Measurements from ENCODE around the gene IFNL1.

DNA sequence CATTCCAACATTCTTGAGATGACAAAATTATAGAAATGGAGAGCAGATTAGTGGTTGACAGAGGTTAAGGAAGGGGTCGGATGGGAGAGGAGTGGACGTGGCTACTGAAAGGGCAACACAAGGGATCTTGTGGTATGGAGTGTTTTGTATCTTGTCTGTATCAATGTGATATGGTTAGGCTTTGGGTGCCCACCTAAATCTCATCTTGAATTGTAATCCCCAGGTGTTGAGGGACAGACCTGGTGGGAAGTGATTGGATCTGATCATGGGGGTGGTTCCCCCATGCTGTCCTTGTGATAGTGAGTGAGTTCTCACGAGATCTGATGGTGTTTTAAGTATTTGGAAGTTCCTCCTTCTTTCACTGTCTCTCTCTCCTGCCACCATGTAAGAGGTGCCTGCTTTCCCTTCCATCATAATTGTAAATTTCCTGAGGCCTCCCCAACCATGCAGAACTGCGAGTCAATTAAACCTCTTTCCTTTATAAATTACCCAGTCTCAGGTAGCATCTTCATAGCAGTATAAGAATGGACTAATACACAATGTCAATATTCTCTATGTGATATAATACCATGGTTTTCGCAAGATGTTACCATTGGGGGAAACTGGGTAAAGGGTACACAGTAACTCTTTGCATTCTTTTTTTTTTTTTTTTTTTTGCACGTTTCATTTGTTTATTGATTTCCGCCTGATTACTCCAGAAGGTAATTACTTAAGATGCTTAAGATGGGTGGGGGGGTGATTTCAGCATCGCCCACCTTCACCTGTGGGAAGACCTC is 42.6 kb upstream of the IFNL1 start:
- TF ChIP-seq, protein P1, sequence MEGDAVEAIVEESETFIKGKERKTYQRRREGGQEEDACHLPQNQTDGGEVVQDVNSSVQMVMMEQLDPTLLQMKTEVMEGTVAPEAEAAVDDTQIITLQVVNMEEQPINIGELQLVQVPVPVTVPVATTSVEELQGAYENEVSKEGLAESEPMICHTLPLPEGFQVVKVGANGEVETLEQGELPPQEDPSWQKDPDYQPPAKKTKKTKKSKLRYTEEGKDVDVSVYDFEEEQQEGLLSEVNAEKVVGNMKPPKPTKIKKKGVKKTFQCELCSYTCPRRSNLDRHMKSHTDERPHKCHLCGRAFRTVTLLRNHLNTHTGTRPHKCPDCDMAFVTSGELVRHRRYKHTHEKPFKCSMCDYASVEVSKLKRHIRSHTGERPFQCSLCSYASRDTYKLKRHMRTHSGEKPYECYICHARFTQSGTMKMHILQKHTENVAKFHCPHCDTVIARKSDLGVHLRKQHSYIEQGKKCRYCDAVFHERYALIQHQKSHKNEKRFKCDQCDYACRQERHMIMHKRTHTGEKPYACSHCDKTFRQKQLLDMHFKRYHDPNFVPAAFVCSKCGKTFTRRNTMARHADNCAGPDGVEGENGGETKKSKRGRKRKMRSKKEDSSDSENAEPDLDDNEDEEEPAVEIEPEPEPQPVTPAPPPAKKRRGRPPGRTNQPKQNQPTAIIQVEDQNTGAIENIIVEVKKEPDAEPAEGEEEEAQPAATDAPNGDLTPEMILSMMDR (IDR thresholded peaks at IDR 0.05) = no peak
- no peak for TF ChIP-seq POLR2A (IDR thresholded peaks at IDR 0.05)

Measured in tibial nerve (tissue), 3 donors.